T follicular helper cell (primary cell): ENCODE data around the gene KLHL29.

Source experiments
- DNase-seq: peaks from one replicate; pipeline ENCODE4 v3.0.0-alpha.2; 2020; ENCODE audit warnings: low read depth

Gene KLHL29

GRCh38 chr2:23394700-23395099 lies 9.7 kb downstream of the KLHL29 start:
- no peak for DNase-seq

GRCh38 chr2:23397478-23397877 lies 12.5 kb downstream of the KLHL29 start:
- no peak for DNase-seq

DNA sequence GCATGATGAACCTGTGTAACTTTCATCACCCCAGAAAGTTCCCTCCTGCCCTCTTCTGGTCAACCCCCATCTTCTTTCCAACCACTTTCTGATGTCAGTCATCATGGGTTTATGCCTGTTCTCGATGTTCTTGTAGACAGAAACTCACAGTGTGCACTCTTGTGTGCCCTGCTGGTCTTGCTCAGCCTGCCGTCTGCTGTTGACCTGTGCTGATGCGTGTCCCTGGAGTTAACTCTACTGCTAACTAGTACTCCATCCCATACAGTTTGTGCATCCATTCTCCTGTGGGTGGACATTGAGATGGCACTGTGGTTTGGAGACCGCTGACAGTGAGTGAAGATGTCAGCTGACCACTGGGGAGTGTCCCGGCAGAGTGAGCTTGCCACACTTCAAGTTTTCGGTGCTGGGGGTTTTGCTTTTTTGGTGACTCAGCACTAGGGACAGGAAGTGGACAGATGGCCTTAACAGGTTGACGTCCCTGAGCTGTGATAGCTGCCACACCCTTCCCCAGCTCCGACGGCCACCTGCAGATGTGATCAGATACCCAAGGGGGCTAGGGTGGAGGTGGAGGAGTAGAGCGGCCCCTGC lies 14.8 kb downstream of the KLHL29 start:
- no peak for DNase-seq

DNA sequence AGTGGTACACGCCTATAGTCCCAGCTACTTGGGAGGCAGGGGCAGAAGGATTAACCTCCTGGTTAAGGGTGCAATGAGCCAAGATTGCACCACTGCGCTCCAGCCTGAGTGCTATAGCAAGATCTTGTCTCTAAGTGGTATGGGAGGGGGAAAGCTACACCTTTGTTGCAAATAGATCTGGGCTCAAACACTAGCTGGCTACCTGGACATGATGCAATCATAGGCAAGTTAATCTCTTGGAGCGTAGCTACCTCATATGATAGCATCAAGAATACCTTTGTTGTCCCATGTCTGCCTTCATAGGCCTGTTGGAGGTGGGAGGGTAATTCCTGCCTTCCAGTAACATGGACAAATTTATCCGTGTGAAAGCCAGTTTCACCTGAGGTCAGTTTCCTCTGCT lies 15.7 kb downstream of the KLHL29 start:
- no peak for DNase-seq

DNA sequence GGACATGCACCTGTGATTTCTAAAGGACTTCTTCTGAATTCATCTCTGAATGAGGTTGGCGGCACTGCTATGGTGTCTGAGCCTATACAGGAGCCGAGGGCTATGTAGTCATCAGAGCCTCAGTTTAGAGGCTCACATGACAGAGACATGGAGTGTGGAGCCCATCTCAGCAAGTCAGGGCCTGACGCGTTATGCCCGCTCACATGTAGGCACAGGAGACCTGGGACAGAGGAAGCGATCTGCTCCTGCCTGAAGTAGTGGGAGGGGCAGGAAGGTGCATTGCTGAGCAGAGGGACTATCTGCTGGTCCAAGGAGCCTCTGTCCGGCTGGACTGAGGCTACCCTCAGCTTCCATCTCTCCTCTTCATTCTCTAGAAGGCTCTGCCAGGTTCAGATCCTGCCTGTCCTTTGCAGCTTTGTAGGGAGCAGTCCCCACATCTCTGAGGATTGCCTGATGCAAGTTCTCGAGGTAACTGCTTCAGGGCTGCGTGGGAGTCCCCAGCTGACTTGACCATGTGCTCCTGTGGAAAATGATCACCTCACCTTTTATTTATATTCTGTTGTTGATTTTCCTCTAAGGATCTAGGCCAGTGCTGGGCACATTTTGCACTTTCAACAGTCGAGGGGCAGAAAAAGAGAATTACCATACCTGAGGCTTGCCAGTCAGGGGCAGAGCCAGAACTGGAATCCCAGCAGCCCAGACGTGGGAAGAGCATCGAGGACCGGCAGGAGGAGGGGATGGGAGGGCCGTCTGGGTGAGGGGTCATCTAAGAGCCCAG lies 16.6 kb downstream of the KLHL29 start:
- DNase-seq, result no peak

GRCh38 chr2:23402205-23402740 lies 17.3 kb downstream of the KLHL29 start:
- DNase-seq, result no peak

GRCh38 chr2:23404426-23404825 lies 19.4 kb downstream of the KLHL29 start:
- DNase-seq, result no peak

- no peak for DNase-seq
Measured at GRCh38 chr2:23409248-23409647, 24.3 kb downstream of the KLHL29 start.

DNA sequence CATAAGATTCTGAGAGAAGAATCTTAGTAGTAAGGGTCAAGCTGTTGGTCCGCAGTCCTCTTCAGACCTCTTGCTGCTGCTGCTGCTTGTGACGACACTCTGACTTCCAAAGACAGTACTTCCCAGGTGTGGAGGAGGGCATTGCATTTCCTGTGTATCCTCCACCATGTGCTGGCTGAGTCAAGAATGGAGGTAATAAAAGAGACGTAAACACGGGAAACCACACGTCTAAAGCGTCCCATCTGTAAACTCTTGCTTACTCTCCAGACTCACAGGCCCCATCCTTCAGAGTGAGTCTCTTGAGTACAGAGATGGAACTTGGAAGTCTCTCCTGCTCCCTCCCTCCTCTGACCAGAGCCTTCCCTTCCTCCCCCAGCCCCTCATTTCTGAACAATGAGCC lies 25.6 kb downstream of the KLHL29 start:
- no peak for DNase-seq

DNA sequence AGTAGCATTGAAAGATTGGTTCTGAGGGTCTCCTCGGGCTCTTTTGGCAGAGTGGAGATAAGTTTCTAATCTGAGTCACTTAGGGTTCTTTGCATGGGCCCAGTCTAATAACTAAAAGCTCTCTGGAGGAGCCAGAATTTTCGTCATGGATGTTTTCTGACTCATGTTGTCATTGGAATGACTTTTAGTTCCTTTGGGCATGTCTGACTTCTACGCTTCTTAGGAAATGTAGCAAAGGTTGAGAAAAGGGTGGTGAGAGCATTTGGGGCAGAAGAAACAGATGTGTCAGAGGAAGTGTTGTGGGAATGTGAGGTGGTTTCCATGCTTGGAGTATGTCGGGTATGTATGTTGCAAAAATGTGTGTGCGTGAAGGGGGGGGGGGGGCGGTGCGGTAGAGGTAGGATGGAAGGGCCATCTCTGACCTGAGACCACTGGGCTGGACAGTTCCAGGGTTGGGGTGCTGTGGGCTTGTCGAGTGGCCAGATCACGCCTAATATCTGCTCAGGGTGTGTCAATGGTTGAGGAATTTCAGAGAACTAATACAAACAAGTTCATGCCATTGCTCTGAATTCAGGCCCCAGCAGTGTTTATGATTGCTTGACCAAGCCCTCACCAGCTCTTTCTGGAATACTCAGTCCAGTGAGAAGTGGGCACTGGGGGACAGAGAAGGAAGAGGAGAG lies 26.9 kb downstream of the KLHL29 start:
- no peak for DNase-seq

DNA sequence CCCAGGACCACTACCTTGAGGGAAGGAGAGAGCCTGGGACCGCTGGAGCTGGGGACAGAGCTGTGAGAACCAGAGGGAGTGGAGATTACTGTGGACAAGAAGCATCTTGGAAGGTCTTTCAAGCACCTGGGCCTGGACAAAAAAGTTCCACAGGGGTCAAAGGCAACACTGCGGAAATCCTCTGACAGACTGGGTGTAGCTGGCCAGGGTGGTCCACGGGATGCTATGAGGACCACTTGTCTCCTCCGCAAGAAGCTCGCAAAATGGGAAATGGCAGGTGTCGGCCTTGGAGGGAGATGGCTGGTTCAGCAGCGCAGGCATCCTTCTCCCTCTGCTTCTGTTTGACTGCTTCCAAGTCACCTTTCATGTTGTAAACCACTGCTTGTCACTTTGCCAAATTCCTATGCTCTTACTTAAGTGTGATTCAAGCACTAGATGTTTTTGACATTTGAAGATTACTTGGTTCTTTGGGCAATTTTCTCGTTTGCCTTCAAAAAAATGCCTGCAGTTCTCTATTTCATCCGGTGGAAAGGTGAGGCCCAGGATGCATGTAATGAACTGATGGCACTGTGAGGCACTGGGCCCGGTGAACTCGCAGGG lies 27.7 kb downstream of the KLHL29 start:
- DNase-seq, result no peak

GRCh38 chr2:23413641-23414040 lies 28.7 kb downstream of the KLHL29 start:
- DNase-seq, result no peak

DNA sequence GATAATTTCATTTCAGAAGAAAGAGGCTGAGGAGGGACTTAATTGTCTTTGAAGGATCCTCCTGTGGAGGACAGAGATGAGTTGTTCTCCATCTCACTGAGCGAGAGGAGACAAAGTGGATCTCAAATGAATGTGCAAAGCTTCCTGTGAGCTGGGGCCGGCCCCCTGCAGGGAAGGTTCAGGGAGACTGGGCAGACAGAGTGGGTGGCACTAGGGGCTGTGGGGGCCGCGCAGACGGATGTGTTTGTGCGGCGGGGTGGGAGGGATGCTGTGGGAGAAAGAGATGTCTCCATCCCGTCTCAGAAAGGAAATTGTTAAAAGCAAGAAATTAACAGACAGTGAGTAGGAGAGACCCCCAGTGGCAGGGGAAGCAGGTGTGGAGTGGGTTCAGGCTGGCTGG lies 29.1 kb downstream of the KLHL29 start:
- no peak for DNase-seq

DNA sequence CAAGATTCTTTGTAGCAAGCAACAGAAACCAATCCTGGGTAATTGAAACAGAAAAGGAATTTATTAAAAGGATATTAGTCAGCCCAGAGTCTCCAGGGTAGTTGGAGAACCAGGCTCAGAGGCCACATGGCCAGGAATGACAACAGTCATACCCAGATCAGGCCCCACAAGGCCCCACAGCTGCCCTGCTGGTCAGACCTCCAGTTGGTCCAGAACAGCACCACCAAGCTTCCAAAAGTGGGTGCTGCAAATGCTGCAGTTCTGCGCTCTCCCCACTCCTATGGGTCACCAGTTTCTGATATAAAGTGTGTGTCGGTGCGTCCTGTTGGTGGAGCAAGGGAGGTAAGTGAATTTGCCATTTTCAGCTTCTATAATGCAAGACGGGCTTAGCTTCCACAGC lies 29.9 kb downstream of the KLHL29 start:
- DNase-seq, result no peak

- DNase-seq, result no peak
Measured at GRCh38 chr2:23417310-23417709, 32.3 kb downstream of the KLHL29 start.

GRCh38 chr2:23418056-23418455 lies 33.1 kb downstream of the KLHL29 start:
- no peak for DNase-seq

DNA sequence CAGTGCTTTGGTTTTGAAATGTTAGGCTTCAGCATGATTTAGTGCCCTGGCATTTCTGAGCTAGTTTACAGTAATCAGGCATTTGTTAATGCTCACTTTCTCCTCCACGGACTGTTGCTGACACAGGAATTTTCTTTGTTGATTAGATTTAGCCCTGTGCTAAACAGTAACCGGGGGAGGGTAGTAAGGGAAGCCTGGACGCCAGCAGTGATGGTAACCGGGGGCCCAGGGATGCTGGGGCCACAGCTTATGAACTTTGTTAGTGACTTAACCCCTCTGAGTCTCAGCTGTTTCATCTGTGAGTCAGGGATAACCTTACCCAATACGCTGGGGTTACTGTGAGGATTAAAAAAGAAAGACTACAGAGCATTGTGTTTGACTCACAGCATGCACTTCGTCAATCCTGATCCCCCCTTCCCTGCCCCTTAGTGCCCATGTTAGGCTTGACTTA lies 33.5 kb downstream of the KLHL29 start:
- DNase-seq, result no peak

GRCh38 chr2:23419171-23420090 lies 34.5 kb downstream of the KLHL29 start:
- DNase-seq, result no peak

GRCh38 chr2:23420091-23420839 lies 35.3 kb downstream of the KLHL29 start:
- no peak for DNase-seq

DNA sequence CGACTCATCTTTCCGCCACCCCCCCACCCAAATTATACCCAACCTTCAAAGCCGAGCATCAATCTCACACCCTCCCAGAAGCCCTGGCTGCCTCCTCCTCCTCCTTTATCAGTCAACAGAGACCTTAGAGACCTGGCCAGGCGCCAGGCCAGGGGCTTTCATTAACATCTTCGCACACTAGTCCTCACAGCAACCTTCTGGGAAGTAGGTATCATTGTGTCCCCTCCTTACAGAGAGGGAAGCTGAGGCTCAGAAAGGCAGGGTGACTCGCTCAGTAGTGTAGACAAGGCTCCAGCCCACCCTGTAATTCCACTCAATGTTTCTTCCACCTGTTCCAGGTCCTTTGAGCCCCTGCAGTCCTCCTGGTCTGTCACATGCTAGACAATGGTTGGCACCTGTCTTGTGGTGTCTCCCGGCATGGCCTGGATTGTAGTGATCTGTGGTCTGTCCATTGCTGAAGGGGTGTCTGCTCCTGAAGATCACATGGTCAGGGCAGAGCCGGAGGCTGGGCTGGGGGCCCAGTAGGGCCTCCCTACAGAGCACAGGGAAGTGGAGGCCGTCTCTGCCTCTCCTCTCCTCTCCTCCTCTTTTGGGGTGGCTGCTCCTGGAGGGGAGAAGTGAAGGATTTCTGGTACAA lies 36.0 kb downstream of the KLHL29 start:
- DNase-seq, result no peak
